SKM-1 treated with dmso at 0.1 percent for 144 hours (cell line): ENCODE measurements around the gene HDAC1.
"Not testable (repeated sequence)": the region's sequence is repeated elsewhere in the genome, so short reads cannot be mapped to it uniquely, and the experiment has no call there.

Experiments
- DNase-seq: peaks from one replicate; lab custom pipeline; 2025; ENCODE audit not compliant: unreplicated experiment; lab: John Stamatoyannopoulos, UW

HDAC1 gene

DNA sequence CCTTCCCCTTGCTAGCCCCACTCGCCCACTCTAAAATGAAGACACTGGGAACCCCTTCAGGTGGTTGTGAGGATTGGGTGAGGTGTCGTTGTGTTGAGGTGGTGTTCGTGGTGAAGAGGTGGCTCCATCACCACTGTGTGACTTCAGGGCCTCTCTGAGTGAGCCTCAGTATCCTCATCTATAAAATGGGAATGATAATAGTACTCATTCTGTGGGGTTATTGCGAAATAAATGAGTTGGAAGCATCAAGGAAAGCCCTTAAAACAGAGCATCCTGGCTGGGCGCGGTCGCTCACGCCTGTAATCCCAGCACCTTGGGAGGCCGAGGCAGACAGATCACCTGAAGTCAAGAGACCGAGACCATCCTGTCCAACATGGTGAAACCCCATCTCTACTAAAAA lies 50.8 kb downstream of the HDAC1 start:
- DNase-seq: no peak

- DNase-seq: no peak
Measured at GRCh38 chr1:32345289-32345827, 53.5 kb downstream of the HDAC1 start.

- DNase-seq: no peak
Measured at GRCh38 chr1:32346532-32347157, 54.8 kb downstream of the HDAC1 start.

- DNase-seq: peak; percentile 76
Measured at GRCh38 chr1:32349211-32349708, 57.4 kb downstream of the HDAC1 start.

- DNase-seq: peak; percentile 64
Measured at GRCh38 chr1:32350785-32351398, 59.0 kb downstream of the HDAC1 start.

- peak; percentile 64 for DNase-seq
Measured at GRCh38 chr1:32351399-32352238, 59.7 kb downstream of the HDAC1 start.

DNA sequence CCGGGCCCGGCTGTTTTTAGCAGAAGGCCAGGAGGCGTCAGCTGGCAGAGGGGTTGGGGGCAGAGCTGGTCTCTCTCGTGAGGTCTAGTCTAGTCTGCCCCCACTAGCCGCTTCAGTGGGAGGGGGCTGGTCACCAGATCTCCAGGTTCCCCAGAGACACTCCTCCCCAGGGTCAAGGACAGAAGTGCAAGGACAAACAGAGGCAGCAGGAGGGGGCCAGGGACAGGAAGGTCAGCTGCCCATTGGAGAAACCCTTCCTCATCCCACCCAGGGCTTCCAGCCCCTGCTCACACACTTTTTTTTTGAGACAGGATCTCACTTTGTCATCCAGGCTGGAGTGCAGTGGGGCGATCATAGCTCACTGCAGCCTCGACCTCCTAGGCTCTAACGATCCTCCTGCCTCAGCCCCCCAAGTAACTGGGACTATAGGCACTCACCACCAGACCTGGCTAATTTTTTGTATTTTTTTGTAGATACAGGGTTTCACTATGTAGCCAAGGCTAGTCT lies 60.4 kb downstream of the HDAC1 start:
- no peak for DNase-seq

GRCh38 chr1:32352831-32353383 lies 61.0 kb downstream of the HDAC1 start:
- no peak for DNase-seq

- no peak for DNase-seq
Measured at GRCh38 chr1:32353431-32353830, 61.5 kb downstream of the HDAC1 start.

- DNase-seq: peak; percentile 40
Measured at GRCh38 chr1:32353886-32354570, 62.1 kb downstream of the HDAC1 start.

DNA sequence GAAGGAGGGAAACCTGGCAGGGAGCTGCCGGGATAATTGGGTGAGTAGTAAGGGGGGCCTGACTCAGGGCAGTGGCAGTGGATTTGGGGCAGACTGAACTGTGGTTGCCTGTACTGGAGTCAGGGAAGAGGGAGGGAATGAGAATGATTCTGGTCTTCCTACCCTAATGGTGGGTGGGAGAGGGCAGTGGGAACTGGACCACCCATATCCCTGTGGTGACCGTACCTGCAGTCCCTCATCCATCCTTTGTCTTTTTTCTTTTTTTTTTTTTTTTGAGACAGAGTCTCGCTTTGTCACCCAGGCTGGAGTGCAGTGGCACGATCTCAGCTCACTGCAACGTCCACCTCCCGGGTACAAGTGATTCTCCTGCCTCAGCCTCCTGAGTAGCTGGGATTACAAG lies 63.9 kb downstream of the HDAC1 start:
- not testable (repeated sequence) for DNase-seq

DNA sequence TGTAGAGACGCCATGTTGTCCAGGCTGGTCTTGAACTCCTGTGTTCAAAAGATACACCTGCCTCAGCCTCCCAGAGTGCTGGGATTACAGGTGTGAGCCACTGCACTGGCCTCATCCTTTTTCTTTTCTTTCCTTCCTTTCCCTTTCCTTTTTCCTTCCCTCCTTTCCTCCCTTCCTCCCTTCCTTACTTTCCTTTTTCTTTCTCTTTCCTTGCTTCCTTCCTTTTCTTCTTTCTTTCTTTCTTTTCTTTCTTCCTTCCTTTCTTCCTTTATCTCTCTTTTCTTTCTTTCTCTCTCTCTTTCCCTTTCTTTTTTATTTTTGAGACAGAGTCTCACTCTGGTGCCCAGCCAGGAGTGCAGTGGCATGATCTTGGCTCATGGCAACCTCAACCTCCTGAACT lies 64.6 kb downstream of the HDAC1 start:
- DNase-seq: no peak

DNA sequence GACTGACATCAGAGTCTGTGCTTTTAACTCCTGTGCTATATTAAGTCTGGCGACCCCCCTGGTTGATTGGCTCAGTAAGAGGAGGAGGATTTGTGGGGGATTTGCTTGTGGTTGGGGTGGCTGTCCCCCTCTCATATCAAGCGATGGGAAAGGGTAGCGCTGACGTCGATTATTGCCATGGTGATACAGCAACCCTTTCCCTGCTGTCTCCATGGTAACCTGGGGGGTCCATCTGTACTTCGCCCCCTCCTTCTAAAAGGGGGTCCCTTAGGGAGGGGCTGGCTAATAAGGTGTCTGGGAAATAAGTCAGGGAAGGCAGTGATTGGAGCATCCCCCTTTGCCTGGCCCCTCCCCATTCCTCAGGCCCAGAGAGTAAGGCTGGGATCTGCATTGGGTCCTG lies 65.7 kb downstream of the HDAC1 start:
- no peak for DNase-seq

DNA sequence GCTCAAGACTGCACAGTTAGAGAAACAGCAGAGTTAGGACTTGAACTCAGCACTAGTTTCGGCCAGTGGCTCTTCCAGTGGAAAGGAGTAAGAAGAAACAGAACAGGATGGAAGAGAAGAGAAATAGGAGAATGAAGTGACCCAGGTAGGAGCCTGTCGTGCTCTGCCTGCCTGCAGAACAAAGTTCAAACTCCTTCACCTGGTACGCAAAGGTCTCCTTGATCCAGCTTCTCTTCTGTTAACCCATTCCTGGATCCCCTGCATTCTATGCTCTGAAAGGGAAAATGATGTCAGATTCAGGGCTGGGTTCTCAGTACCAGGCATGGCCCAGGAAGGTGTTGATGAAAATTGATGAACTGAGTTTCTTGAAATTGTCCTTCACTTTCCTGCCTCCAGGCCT lies 66.6 kb downstream of the HDAC1 start:
- DNase-seq: no peak

DNA sequence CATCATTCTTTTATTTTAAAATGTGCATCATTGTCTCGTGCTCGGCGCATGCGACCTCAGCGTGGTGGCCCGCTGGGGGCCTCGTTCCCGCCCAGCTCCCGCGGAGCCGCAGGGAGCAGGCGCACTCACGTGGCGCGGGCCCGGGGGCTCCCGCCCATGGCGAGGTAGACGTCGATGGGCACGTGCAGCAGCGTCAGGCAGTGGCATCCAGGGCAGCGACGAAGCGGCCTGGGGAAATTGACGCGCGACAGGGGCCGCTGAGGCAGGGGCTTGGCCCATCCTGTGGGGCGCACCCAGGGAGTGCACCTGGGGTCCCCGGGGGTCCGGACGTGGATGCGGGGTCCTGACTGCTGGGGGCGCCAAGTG lies 69.4 kb downstream of the HDAC1 start:
- DNase-seq: no peak

- DNase-seq: no peak
Measured at GRCh38 chr1:32361674-32362473, 70.0 kb downstream of the HDAC1 start.

DNA sequence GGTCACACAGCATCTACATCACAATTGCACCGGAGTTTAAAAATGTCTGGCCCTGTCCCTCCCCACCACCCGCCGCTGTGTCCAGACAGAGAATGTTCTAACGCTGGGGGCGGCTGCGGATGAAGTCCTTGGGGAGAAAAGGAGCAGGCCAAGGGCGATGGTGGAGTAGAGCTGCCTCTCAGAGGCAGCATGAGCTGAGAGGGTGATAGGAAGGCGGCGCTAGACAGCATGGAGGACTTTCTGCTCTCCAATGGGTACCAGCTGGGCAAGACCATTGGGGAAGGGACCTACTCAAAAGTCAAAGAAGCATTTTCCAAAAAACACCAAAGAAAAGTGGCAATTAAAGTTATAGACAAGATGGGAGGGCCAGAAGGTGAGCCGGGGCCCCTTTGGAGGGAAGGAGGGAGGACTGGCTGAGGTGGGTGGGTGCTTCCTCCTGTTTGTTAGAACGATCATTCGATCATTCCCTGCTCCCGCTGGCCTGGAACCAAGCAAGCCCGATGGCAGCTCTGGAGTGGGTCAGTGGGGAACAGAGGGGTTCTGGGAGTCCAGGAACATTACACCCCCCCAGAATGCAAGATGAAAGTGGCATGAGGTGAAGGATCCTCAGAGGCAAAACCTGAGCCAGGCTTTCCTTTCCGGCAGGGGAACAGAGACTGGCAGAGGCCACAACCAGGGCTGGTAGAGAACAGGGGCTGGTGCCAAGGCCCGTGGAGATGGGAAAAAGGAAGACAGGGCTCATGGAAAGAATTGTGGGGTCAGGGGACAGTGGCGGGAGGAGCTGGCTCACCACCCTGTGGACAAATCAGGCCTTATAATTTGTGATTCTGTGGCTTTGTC lies 70.8 kb downstream of the HDAC1 start, which contains the start of the genes FAM229A and TSSK3:
Gene FAM229A (minus strand): TSS at position 12 of the 840 bp plus-strand sequence. CDS start 394 bp downstream, outside the sequence.
Gene TSSK3 (plus strand): TSS at position 66 of the 840 bp plus-strand sequence. CDS start 163 bp downstream, at position 229.
- DNase-seq: no peak

- DNase-seq: no peak
Measured at GRCh38 chr1:32363713-32364112, 71.8 kb downstream of the HDAC1 start.

- no peak for DNase-seq
Measured at GRCh38 chr1:32364836-32365235, 73.0 kb downstream of the HDAC1 start.
